Suprapubic skin (tissue), 4 donors: ENCODE measurements around the gene TRIO. TPM values are rescaled to one million over a fixed set of nuclear protein-coding genes. Genes with fewer than 3 reads are reported as not detected.

Source experiments
- DNase-seq, 2 donors: peaks; one replicate each; pipeline ENCODE4 v3.0.0-alpha.2; 2019; ENCODE audit warnings: low spot score in 2 of 2
- H3K27ac ChIP-seq: fragments of 200-600 bp; sonication (generic); one replicate; pipeline ENCODE4 v1.5.1; 2019
- H3K27me3 ChIP-seq: fragments of 200-600 bp; sonication (generic); one replicate; pipeline ENCODE4 v1.5.1; 2019
- H3K36me3 ChIP-seq: fragments of 200-600 bp; sonication (generic); one replicate; pipeline ENCODE4 v1.5.1; 2019
- H3K4me1 ChIP-seq: fragments of 200-600 bp; sonication (generic); one replicate; pipeline ENCODE4 v1.5.1; 2019
- H3K4me3 ChIP-seq: fragments of 200-600 bp; sonication (generic); one replicate; pipeline ENCODE4 v1.5.1; 2019; ENCODE audit warnings: mild to moderate bottlenecking
- H3K9me3 ChIP-seq: fragments of 200-600 bp; sonication (generic); one replicate; pipeline ENCODE4 v1.5.1; 2019
- EP300 ChIP-seq: sonication (generic); formaldehyde crosslinking; IDR thresholded peaks from one replicate; pipeline ENCODE4 v1.6.1; 2017; ENCODE audit warnings: antibody characterized with exemption
- POLR2A ChIP-seq, 2 donors: fragments of 450-650 bp; IDR thresholded peaks; one replicate each; pipeline ENCODE4 v1.6.1; 2017; ENCODE audit warnings: antibody characterized with exemption in 2 of 2, mild to moderate bottlenecking in 2 of 2, moderate library complexity in 2 of 2
- POLR2AphosphoS5 ChIP-seq, 3 donors: sonication (generic); formaldehyde crosslinking; IDR thresholded peaks; one replicate each; pipeline ENCODE4 v1.6.1; 2017; ENCODE audit warnings: antibody characterized with exemption in 3 of 3
- WGBS: methylation state at CpG from one replicate; pipeline ENCODE4 v1.1.5; 2018; 5-methylcytosine and 5-hydroxymethylcytosine counted together
- total RNA-seq, 4 donors: library from RNA; depleted of rRNA; stranded (reverse); fragments of >200 nt; gene quantifications; one replicate each; pipeline ENCODE4 v1.1.0, GENCODE V29; 2016
- TF ChIP-seq, protein P1 (sequence below), 2 donors: fragments of 200-600 bp in 1 of 2; fragments of 450-650 bp in 1 of 2; sonication (generic) in 1 of 2; IDR thresholded peaks; one replicate each; pipeline ENCODE4 v1.5.1; 2016 to 2019; ENCODE audit warnings: antibody characterized with exemption in 2 of 2, mild to moderate bottlenecking in 1 of 2, moderate library complexity in 1 of 2

Gene TRIO
- total RNA-seq, 4 donors from 2014 or later, result 62.7 to 159 (median 70.4) TPM

DNA sequence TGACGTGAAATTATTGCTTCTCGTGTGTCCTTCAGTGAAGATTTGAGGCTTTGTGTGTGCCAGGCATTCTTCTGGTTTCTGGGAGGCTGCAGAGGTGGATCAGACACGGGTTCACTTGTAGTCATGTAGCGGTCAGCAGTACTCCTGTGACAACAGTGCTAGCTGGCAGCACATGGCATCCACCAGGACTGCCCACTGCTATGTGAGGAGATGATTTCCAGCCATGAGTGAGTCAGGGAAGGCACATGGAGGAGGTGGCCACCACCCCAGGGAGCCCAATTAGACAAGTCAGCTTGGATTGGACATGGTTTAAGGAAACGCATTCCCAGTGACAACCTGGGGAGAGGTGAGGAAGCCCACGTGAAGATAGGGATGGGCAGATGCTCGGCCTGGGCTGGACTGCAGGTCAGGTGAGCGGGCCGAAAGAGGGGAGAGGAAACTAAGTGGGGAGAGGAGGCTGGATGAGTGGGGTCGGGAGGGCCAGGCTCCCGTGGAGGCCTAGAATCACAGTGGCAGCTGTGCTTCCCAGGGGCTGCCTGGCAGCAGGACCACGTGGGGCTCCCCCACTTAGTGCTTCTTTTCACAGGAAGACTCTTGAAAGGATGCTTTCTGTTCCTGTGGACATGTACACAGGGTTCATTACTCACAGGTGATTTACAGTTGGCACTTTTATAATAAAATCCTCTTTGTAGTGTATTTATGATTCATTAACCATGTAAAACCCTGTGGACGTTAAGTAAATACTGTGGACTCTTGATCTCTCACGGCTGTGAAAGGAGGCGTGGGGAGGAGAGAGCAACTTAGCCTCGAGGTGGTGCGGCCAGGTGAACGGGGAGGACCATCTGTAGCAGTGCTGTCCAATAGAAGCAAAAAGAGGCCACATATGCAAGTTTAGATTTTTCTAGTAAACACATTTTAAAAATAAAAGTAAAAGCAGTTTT lies 358.5 kb downstream of the TRIO start:
- Histone ChIP-seq H3K4me3 (no peak overlapping the region), H3K27me3 (no peaks in the 10 kb centered on the region), H3K27ac (no peak overlapping the region), H3K9me3 (no peaks in the 10 kb centered on the region), H3K36me3 (peaks cover 89% of the 10 kb centered on the region), H3K4me1 (no peaks in the 10 kb centered on the region)
- 84% methylated on average over 18 of the region's 18 CpGs for WGBS
- TF ChIP-seq POLR2AphosphoS5 (IDR thresholded peaks at IDR 0.05) (no peak), POLR2A (IDR thresholded peaks at IDR 0.05) (no peak), EP300 (no peak)
- TF ChIP-seq, protein P1, sequence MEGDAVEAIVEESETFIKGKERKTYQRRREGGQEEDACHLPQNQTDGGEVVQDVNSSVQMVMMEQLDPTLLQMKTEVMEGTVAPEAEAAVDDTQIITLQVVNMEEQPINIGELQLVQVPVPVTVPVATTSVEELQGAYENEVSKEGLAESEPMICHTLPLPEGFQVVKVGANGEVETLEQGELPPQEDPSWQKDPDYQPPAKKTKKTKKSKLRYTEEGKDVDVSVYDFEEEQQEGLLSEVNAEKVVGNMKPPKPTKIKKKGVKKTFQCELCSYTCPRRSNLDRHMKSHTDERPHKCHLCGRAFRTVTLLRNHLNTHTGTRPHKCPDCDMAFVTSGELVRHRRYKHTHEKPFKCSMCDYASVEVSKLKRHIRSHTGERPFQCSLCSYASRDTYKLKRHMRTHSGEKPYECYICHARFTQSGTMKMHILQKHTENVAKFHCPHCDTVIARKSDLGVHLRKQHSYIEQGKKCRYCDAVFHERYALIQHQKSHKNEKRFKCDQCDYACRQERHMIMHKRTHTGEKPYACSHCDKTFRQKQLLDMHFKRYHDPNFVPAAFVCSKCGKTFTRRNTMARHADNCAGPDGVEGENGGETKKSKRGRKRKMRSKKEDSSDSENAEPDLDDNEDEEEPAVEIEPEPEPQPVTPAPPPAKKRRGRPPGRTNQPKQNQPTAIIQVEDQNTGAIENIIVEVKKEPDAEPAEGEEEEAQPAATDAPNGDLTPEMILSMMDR (IDR thresholded peaks at IDR 0.05), result no peak
- DNase-seq, result no peak

DNA sequence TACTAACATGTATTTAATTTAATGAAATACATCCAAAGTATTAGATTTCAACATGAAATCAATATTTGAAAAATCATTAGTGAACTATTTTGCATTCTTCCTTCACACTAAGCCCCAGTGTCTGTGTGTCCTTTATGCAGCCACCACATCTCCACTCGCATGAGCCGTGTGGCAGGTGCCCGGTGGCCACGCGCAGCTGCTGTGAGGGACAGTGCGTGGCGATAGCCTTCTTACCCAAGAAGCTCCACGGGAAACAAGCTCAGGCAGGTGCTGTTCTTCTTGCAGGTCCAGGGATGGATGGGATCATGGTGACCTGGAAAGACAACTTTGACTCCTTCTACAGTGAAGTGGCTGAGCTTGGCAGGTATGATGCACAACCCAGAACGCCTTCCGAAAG lies 359.1 kb downstream of the TRIO start:
- H3K4me1 ChIP-seq, result no peaks in the 10 kb centered on the region
- H3K36me3 ChIP-seq, result peaks cover 89% of the 10 kb centered on the region
- H3K27me3 ChIP-seq, result no peaks in the 10 kb centered on the region
- no peak overlapping the region for H3K4me3 ChIP-seq
- H3K9me3 ChIP-seq, result no peaks in the 10 kb centered on the region
- H3K27ac ChIP-seq, result no peak overlapping the region
- 94% methylated on average over 10 of the region's 10 CpGs for WGBS
- no peak for DNase-seq
- TF ChIP-seq POLR2AphosphoS5 (IDR thresholded peaks at IDR 0.05) (no peak), EP300 (no peak), POLR2A (IDR thresholded peaks at IDR 0.05) (no peak)
- TF ChIP-seq, protein P1 (IDR thresholded peaks at IDR 0.05), result no peak

DNA sequence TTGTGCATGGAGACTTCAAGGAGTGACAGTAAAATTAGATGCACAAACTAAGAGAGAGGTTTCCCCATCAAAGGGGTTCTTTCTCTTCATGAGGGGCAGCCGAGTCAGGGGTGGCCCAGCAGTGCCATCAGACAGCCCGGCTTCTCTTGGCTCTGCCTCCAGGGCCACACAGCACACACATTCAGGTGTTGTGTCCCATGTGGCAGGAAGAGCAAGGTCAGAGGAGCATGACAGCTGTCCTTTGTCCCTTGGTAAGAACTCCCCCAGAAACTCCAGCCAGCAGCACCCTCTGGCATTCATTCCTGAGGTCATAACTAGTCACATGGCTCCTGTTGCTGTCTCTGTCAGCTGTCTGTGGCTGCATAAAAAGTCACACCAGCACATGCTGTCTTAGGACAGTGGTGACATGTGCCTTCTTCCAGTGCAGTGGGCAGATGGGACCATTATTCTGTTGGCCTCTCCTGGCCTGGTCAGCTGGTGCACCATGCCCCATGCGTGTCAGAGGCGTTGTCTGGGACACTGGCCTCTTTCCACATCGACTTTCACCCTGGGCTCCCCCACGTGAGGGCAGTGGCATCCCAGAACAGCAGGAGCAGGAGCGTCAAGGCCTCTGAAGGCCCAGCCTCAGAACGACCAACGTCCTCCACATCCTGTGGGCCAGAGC lies 360.0 kb downstream of the TRIO start:
- TF ChIP-seq POLR2AphosphoS5 (IDR thresholded peaks at IDR 0.05) (no peak), POLR2A (IDR thresholded peaks at IDR 0.05) (no peak), EP300 (no peak)
- TF ChIP-seq, protein P1 (IDR thresholded peaks at IDR 0.05), result no peak
- Histone ChIP-seq H3K4me3 (no peak overlapping the region), H3K9me3 (no peaks in the 10 kb centered on the region), H3K27ac (no peak overlapping the region), H3K27me3 (no peaks in the 10 kb centered on the region), H3K4me1 (no peaks in the 10 kb centered on the region), H3K36me3 (peaks cover 89% of the 10 kb centered on the region)
- DNase-seq, result no peak
- WGBS, result 69% methylated on average over 9 of the region's 9 CpGs

DNA sequence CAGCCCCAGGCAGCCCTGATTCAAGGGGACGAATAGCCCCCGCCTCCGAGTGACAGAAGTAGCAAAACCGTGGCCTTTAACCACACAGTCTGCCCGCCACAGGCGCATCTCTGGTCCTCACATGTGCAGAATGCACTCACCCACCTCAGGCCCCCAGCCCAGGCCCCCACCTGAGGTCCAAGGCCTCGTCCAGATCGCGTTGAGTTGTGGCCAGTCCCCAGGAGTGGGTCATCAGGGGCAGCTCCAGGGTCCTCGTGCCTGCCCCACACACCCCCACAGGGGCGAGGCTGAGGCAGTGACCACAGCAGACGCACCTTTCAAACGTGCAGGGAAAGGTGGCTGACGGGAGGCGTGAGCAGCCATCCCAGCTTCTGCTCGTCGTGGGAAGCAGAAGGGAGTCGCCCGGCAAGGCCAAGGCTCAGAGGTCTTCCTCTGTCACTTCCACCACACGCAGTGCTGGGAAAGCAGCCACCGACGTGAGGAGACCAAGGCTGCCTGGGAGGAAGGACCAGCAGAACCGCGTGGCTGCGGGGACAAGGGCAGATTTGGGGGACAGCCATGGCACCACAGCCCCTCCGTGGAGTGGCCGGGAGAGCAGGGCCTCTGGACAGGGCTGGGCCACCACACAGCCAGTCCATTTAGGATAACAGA lies 360.7 kb downstream of the TRIO start:
- Histone ChIP-seq H3K27ac (no peak overlapping the region), H3K4me3 (no peak overlapping the region), H3K9me3 (no peaks in the 10 kb centered on the region), H3K36me3 (peaks cover 89% of the 10 kb centered on the region), H3K27me3 (no peaks in the 10 kb centered on the region), H3K4me1 (no peaks in the 10 kb centered on the region)
- DNase-seq, result no peak
- no peak for TF ChIP-seq POLR2A (IDR thresholded peaks at IDR 0.05)
- TF ChIP-seq POLR2AphosphoS5 (IDR thresholded peaks at IDR 0.05), result no peak
- TF ChIP-seq EP300, result no peak
- TF ChIP-seq, protein P1 (IDR thresholded peaks at IDR 0.05), result no peak
- 85% methylated on average over 16 of the region's 27 CpGs for WGBS
